ENCODE data around the gene SEPTIN5. TPM values are rescaled to one million over a fixed set of nuclear protein-coding genes. Genes with fewer than 3 reads are reported as not detected.
A peak's percentile ranks its signal among the peaks of the same experiment; 100 is the strongest.

SEPTIN5 gene
- total and polyA plus RNA-seq, 9 of the 15 experiments (the other 6 are each of a cell fraction or from before 2014, with no cell fraction given) = 0.03 to 195 (median 119) TPM

GRCh38 chr22:19764636-19765476 is 50.6 kb downstream of the SEPTIN5 start (continued):
- TF ChIP-seq MYNN (IDR thresholded peaks at IDR 0.05) (no peak), MYNN (CRISPR knock-in tag; IDR thresholded peaks at IDR 0.05) (0 out of 2 replicates have a peak, but pooled peaks have one; percentile 36), ZNF76 (CRISPR knock-in tag; IDR thresholded peaks at IDR 0.05; ENCODE audit: borderline replicate concordance) (0 out of 2 replicates have a peak, but pooled peaks have one; percentile 44), ESRRB (CRISPR knock-in tag; IDR thresholded peaks at IDR 0.05; ENCODE audit: borderline replicate concordance) (no peak), CCNT2 (IDR thresholded peaks at IDR 0.05; ENCODE audit: borderline replicate concordance, extremely low read depth, insufficient read length, low read depth, low read length) (no peak), POLR3A (IDR thresholded peaks at IDR 0.05; ENCODE audit: borderline replicate concordance, extremely low read depth, insufficient read depth, insufficient read length) (no peak), PCBP1 (IDR thresholded peaks at IDR 0.05; ENCODE audit: low read depth, low read length, poor library complexity, severe bottlenecking) (no peak), TCF15 (CRISPR knock-in tag; IDR thresholded peaks at IDR 0.05) (no peak), SNRNP70 (optimal IDR thresholded peaks at IDR 0.05; ENCODE audit: low read depth, low read length) (peak; percentile 62), RNF2 (IDR thresholded peaks at IDR 0.05) (no peak), CBFA2T2 (conservative IDR thresholded peaks at IDR 0.05) (no peak), POLR2A (conservative IDR thresholded peaks at IDR 0.05) (no peak), DMBX1 (CRISPR knock-in tag; IDR thresholded peaks at IDR 0.05; ENCODE audit: borderline replicate concordance) (0 out of 2 replicates have a peak, but pooled peaks have one; percentile 3)
